ENCODE results near the gene HLA-G.

The HLA-G gene

GRCh38 chr6:29853245-29853644, 25.6 kb downstream of the HLA-G start:
- no peak for DNase-seq (ENCODE audit: low read depth)
- TF ChIP-seq CTCF (conservative IDR thresholded peaks at IDR 0.05; ENCODE audit: control insufficient read depth, insufficient read depth, low read depth, low read length): no peak

GRCh38 chr6:29858006-29858405, 30.4 kb downstream of the HLA-G start:
- no peak for DNase-seq (ENCODE audit: low read depth)
- H3K4me3 ChIP-seq (ENCODE audit: control insufficient read depth, low read depth, low read length): no peak overlapping the region
- no peak for TF ChIP-seq CTCF (conservative IDR thresholded peaks at IDR 0.05; ENCODE audit: control insufficient read depth, insufficient read depth, low read depth, low read length)

More at GRCh38 chr6:29853245-29853644, 25.6 kb downstream of the HLA-G start:
- H3K4me3 ChIP-seq (ENCODE audit: control insufficient read depth, low read depth, low read length): no peak overlapping the region

GRCh38 chr6:29861521-29862255, 34.1 kb downstream of the HLA-G start:
- H3K4me3 ChIP-seq (ENCODE audit: control insufficient read depth, low read depth, low read length): no peak overlapping the region
- no peak for DNase-seq (ENCODE audit: low read depth)
- no peak for TF ChIP-seq CTCF (conservative IDR thresholded peaks at IDR 0.05; ENCODE audit: control insufficient read depth, insufficient read depth, low read depth, low read length)

GRCh38 chr6:29864037-29864810, 36.6 kb downstream of the HLA-G start:
- DNase-seq (ENCODE audit: low read depth): no peak
- H3K4me3 ChIP-seq (ENCODE audit: control insufficient read depth, low read depth, low read length): no peak overlapping the region
- no peak for TF ChIP-seq CTCF (conservative IDR thresholded peaks at IDR 0.05; ENCODE audit: control insufficient read depth, insufficient read depth, low read depth, low read length)

GRCh38 chr6:29865631-29866030, 38.0 kb downstream of the HLA-G start:
- no peak for TF ChIP-seq CTCF (conservative IDR thresholded peaks at IDR 0.05; ENCODE audit: control insufficient read depth, insufficient read depth, low read depth, low read length)
- DNase-seq (ENCODE audit: low read depth): no peak
- no peak overlapping the region for H3K4me3 ChIP-seq (ENCODE audit: control insufficient read depth, low read depth, low read length)

- no peak for DNase-seq (ENCODE audit: low read depth)
- H3K4me3 ChIP-seq (ENCODE audit: control insufficient read depth, low read depth, low read length): no peak overlapping the region
- TF ChIP-seq CTCF (conservative IDR thresholded peaks at IDR 0.05; ENCODE audit: control insufficient read depth, insufficient read depth, low read depth, low read length): no peak
Observed at GRCh38 chr6:29870104-29870503, 42.5 kb downstream of the HLA-G start.
